Small intestine (tissue), 7 donors: ENCODE data around the gene OLIG3. TPM values are rescaled to one million over a fixed set of nuclear protein-coding genes. Genes with fewer than 3 reads are reported as not detected.

ENCODE experiments used
- DNase-seq, 2 donors: peaks; one replicate each; pipeline versions ENCODE4 v3.0.0 to v3.0.0-alpha.2; 2013
- FAIRE-seq: peaks from 2 replicates; lab custom pipeline; 2012; peaks lifted over from hg19 to GRCh38; lab: Jason Lieb, UNC
- H3K27ac ChIP-seq, 3 donors: one replicate each; pipeline ENCODE4 v1.5.1; 2013; ENCODE audit warnings: low read length in 2 of 3, mild to moderate bottlenecking in 2 of 3, control low read depth in 1 of 3, inconsistent platforms in 1 of 3, low read depth in 1 of 3, moderate library complexity in 1 of 3
- H3K27me3 ChIP-seq, 3 donors: one replicate each; pipeline ENCODE4 v1.6.1; 2013; ENCODE audit warnings: low read length in 3 of 3, inconsistent platforms in 1 of 3; ENCODE audit not compliant: control insufficient read depth in 3 of 3, insufficient read depth in 3 of 3
- H3K36me3 ChIP-seq, 3 donors: one replicate each; pipeline ENCODE4 v1.6.1; 2013; ENCODE audit warnings: low read length in 3 of 3, inconsistent platforms in 1 of 3, low read depth in 1 of 3, mild to moderate bottlenecking in 1 of 3, moderate library complexity in 1 of 3; ENCODE audit not compliant: control insufficient read depth in 3 of 3, insufficient read depth in 2 of 3
- H3K4me1 ChIP-seq, 3 donors: one replicate each; pipeline ENCODE4 v1.6.1; 2013; ENCODE audit warnings: low read length in 2 of 3, inconsistent platforms in 1 of 3, low read depth in 1 of 3, mild to moderate bottlenecking in 1 of 3, moderate library complexity in 1 of 3; ENCODE audit not compliant: control insufficient read depth in 3 of 3, insufficient read depth in 2 of 3
- H3K4me3 ChIP-seq, 3 donors: one replicate each; pipeline ENCODE4 v1.5.1; 2013; ENCODE audit warnings: low read length in 3 of 3, control low read depth in 1 of 3, inconsistent platforms in 1 of 3, low read depth in 1 of 3, mild to moderate bottlenecking in 1 of 3, moderate library complexity in 1 of 3
- H3K9me3 ChIP-seq, 2 donors: one replicate each; pipeline ENCODE4 v1.6.1; 2013; ENCODE audit warnings: low read depth in 1 of 2, low read length in 1 of 2; ENCODE audit not compliant: control insufficient read depth in 2 of 2, insufficient read depth in 1 of 2
- WGBS, 3 donors: extraction: QIAGEN DNeasy Blood & Tissue Kit; methylation state at CpG; one replicate each; pipeline ENCODE4 v1.1.7; 2013; 5-methylcytosine and 5-hydroxymethylcytosine counted together
- polyA plus RNA-seq, 4 donors: library from polyadenylated mRNA; stranded (reverse) in 3 of 4; unstranded in 1 of 4; fragments of 200-250 nt in 3 of 4; fragments of 120-200 nt in 1 of 4; gene quantifications; one replicate each; pipeline versions ENCODE4 v1.2.1 to v1.2.3, GENCODE V29; 2013
- donor health status: healthy with polysubstance abuse.
- donor health status: control.
- donor health status: control.
- donor health status: Bipolar disorder and iron deficiency.
- donor health status: healthy.

OLIG3 gene
- polyA plus RNA-seq, 4 donors, result not detected

- Histone ChIP-seq H3K4me1 (peaks cover 2 to 14% (median 6%) of the 10 kb centered on the region in 3 donors), H3K27ac (no peak overlapping the region), H3K36me3 (no peaks in the 10 kb centered on the region), H3K4me3 (peak overlapping the region in 2 of 3 donors; percentile 8 to 27), H3K9me3 (no peaks in the 10 kb centered on the region), H3K27me3 (peaks cover 7 to 72% (median 49%) of the 10 kb centered on the region in 3 donors)
- peak; percentile 41 to 59 for DNase-seq
- 2 to 6% (median 3%) methylated on average over 55 to 60 of the region's 60 CpGs for WGBS, 3 donors
- FAIRE-seq, result no peak
Observed at GRCh38 chr6:137497721-137498463, 3.7 kb upstream of the OLIG3 start.

GRCh38 chr6:137496909-137497720, 2.9 kb upstream of the OLIG3 start:
- no peak overlapping the region for H3K27ac ChIP-seq
- H3K36me3 ChIP-seq, result no peaks in the 10 kb centered on the region
- FAIRE-seq (no peak), DNase-seq (peak in 1 of 2 donors; percentile 23)
- H3K27me3 ChIP-seq, result peaks cover 7 to 79% (median 54%) of the 10 kb centered on the region in 3 donors
- no peaks in the 10 kb centered on the region for H3K9me3 ChIP-seq
- peak overlapping the region in 2 of 3 donors; percentile 8 to 27 for H3K4me3 ChIP-seq
- 4 to 7% (median 6%) methylated on average over 47 of the region's 47 CpGs for WGBS, 3 donors
- H3K4me1 ChIP-seq, result peaks cover 2 to 14% (median 6%) of the 10 kb centered on the region in 3 donors

- peak in 1 of 2 donors; percentile 37 for DNase-seq
- H3K27me3 ChIP-seq, result peaks cover 7 to 86% (median 60%) of the 10 kb centered on the region in 3 donors
- H3K36me3 ChIP-seq, result no peaks in the 10 kb centered on the region
- FAIRE-seq, result no peak
- H3K27ac ChIP-seq, result no peak overlapping the region
- peaks cover 2 to 14% (median 6%) of the 10 kb centered on the region in 3 donors for H3K4me1 ChIP-seq
- H3K4me3 ChIP-seq, result no peak overlapping the region
- no peaks in the 10 kb centered on the region for H3K9me3 ChIP-seq
- WGBS, 3 donors, result 4 to 5% (median 4%) methylated on average over 17 of the region's 17 CpGs
Observed at GRCh38 chr6:137496368-137496767, 2.2 kb upstream of the OLIG3 start.

GRCh38 chr6:137495703-137496336, 1.6 kb upstream of the OLIG3 start:
- H3K4me3 ChIP-seq, result no peak overlapping the region
- H3K27me3 ChIP-seq, result peaks cover 7 to 89% (median 64%) of the 10 kb centered on the region in 3 donors
- H3K4me1 ChIP-seq, result peaks cover 2 to 14% (median 6%) of the 10 kb centered on the region in 3 donors
- H3K9me3 ChIP-seq, result no peaks in the 10 kb centered on the region
- peak in 1 of 2 donors; percentile 48 for DNase-seq
- H3K36me3 ChIP-seq, result no peaks in the 10 kb centered on the region
- H3K27ac ChIP-seq, result no peak overlapping the region
- FAIRE-seq, result no peak
- WGBS, 3 donors, result 5 to 10% (median 5%) methylated on average over 29 of the region's 29 CpGs

GRCh38 chr6:137494988-137495702, 951 bp upstream of the OLIG3 start:
- peaks cover 0 to 2% of the 10 kb centered on the region in 2 donors for H3K9me3 ChIP-seq
- DNase-seq (peak in 1 of 2 donors; percentile 52), FAIRE-seq (no peak)
- 6 to 9% (median 6%) methylated on average over 41 of the region's 41 CpGs for WGBS, 3 donors
- no peak overlapping the region for H3K27ac ChIP-seq
- H3K27me3 ChIP-seq, result peaks cover 7 to 93% (median 71%) of the 10 kb centered on the region in 3 donors
- no peak overlapping the region for H3K4me3 ChIP-seq
- peaks cover 2 to 14% (median 6%) of the 10 kb centered on the region in 3 donors for H3K4me1 ChIP-seq
- no peaks in the 10 kb centered on the region for H3K36me3 ChIP-seq

- Histone ChIP-seq H3K27me3 (peaks cover 12 to 100% (median 88%) of the 10 kb centered on the region in 3 donors), H3K9me3 (peaks cover 0 to 10% of the 10 kb centered on the region in 2 donors), H3K4me1 (peaks cover 2 to 26% (median 6%) of the 10 kb centered on the region in 3 donors), H3K36me3 (no peaks in the 10 kb centered on the region), H3K27ac (no peak overlapping the region), H3K4me3 (peak overlapping the region in 1 of 3 donors; percentile 16)
- DNase-seq (peak; percentile 57 to 65), FAIRE-seq (no peak)
- WGBS, 3 donors, result 5 to 7% (median 6%) methylated on average over 70 to 77 of the region's 77 CpGs
Observed at GRCh38 chr6:137493218-137494038, 766 bp downstream of the OLIG3 start.
